Measurements from ENCODE around the gene CHST11. TPM values are rescaled to one million over a fixed set of nuclear protein-coding genes. Genes with fewer than 3 reads are reported as not detected.

CHST11 gene
- total and polyA plus RNA-seq, 2 donors: 4.7 to 10.0 TPM

- DNase-seq (ENCODE audit: extremely low spot score): no peak
- H3K27ac ChIP-seq (ENCODE audit: low read depth): no peak overlapping the region
- 94% methylated on average over 4 of the region's 4 CpGs for WGBS
Observed at GRCh38 chr12:104585448-104586055, 128.8 kb downstream of the CHST11 start.

GRCh38 chr12:104586351-104586919 lies 129.7 kb downstream of the CHST11 start:
- no peaks in the 10 kb centered on the region for H3K4me1 ChIP-seq (ENCODE audit: insufficient read depth)
- 68% methylated on average over 7 of the region's 7 CpGs for WGBS

More at GRCh38 chr12:104585448-104586055, 128.8 kb downstream of the CHST11 start:
- Histone ChIP-seq H3K4me1 (ENCODE audit: insufficient read depth) (no peaks in the 10 kb centered on the region), H3K4me3 (ENCODE audit: low read depth, low read length) (no peak overlapping the region), H3K36me3 (ENCODE audit: insufficient read depth) (no peaks in the 10 kb centered on the region)

GRCh38 chr12:104588047-104588920 lies 131.5 kb downstream of the CHST11 start:
- no peaks in the 10 kb centered on the region for H3K4me1 ChIP-seq (ENCODE audit: insufficient read depth)
- H3K36me3 ChIP-seq (ENCODE audit: insufficient read depth): no peaks in the 10 kb centered on the region
- 88% methylated on average over 11 of the region's 11 CpGs for WGBS
- no peak for DNase-seq (ENCODE audit: extremely low spot score)
- no peak overlapping the region for H3K27ac ChIP-seq (ENCODE audit: low read depth)
- H3K4me3 ChIP-seq (ENCODE audit: low read depth, low read length): no peak overlapping the region

More at GRCh38 chr12:104586351-104586919, 129.7 kb downstream of the CHST11 start:
- H3K27ac ChIP-seq (ENCODE audit: low read depth): no peak overlapping the region
- no peaks in the 10 kb centered on the region for H3K36me3 ChIP-seq (ENCODE audit: insufficient read depth)
- DNase-seq (ENCODE audit: extremely low spot score): no peak
- H3K4me3 ChIP-seq (ENCODE audit: low read depth, low read length): no peak overlapping the region

GRCh38 chr12:104588921-104589590 lies 132.3 kb downstream of the CHST11 start:
- no peaks in the 10 kb centered on the region for H3K4me1 ChIP-seq (ENCODE audit: insufficient read depth)
- 78% methylated on average over 5 of the region's 5 CpGs for WGBS

GRCh38 chr12:104590022-104590421 lies 133.3 kb downstream of the CHST11 start:
- WGBS: 86% methylated on average over 8 of the region's 8 CpGs
- no peak overlapping the region for H3K27ac ChIP-seq (ENCODE audit: low read depth)
- no peak overlapping the region for H3K4me3 ChIP-seq (ENCODE audit: low read depth, low read length)
- no peak for DNase-seq (ENCODE audit: extremely low spot score)
- H3K36me3 ChIP-seq (ENCODE audit: insufficient read depth): no peaks in the 10 kb centered on the region
- no peaks in the 10 kb centered on the region for H3K4me1 ChIP-seq (ENCODE audit: insufficient read depth)

More at GRCh38 chr12:104588921-104589590, 132.3 kb downstream of the CHST11 start:
- no peak for DNase-seq (ENCODE audit: extremely low spot score)
- H3K36me3 ChIP-seq (ENCODE audit: insufficient read depth): no peaks in the 10 kb centered on the region
- no peak overlapping the region for H3K27ac ChIP-seq (ENCODE audit: low read depth)
- H3K4me3 ChIP-seq (ENCODE audit: low read depth, low read length): no peak overlapping the region

GRCh38 chr12:104591257-104591885 lies 134.6 kb downstream of the CHST11 start:
- H3K36me3 ChIP-seq (ENCODE audit: insufficient read depth): no peaks in the 10 kb centered on the region
- 73% methylated on average over 7 of the region's 7 CpGs for WGBS

DNA sequence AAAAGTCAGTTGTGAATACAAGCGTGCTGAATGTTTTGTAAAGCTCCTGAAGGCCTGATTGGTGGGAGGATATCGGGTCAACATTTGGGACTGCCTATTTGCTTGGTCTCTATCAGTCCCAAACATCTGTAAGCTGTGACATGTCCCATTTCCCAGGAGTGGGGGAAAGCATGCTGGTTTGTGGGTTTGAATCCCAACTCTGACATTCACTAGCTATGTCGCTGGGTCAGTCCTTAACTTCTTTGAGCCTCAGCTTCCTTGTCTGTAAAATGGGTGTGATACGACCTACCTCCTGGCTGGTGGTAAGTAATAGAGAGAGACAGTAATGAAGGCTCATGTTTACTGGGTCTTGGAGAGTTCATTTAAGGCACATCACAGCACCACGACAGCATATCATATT lies 136.7 kb downstream of the CHST11 start:
- Histone ChIP-seq H3K27ac (ENCODE audit: low read depth) (no peak overlapping the region), H3K4me1 (ENCODE audit: insufficient read depth) (no peaks in the 10 kb centered on the region), H3K4me3 (ENCODE audit: low read depth, low read length) (no peak overlapping the region), H3K36me3 (ENCODE audit: insufficient read depth) (no peaks in the 10 kb centered on the region)
- DNase-seq (ENCODE audit: extremely low spot score): no peak
- 82% methylated on average over 5 of the region's 5 CpGs for WGBS

More at GRCh38 chr12:104591257-104591885, 134.6 kb downstream of the CHST11 start:
- Histone ChIP-seq H3K27ac (ENCODE audit: low read depth) (no peak overlapping the region), H3K4me3 (ENCODE audit: low read depth, low read length) (no peak overlapping the region), H3K4me1 (ENCODE audit: insufficient read depth) (no peaks in the 10 kb centered on the region)
- no peak for DNase-seq (ENCODE audit: extremely low spot score)

DNA sequence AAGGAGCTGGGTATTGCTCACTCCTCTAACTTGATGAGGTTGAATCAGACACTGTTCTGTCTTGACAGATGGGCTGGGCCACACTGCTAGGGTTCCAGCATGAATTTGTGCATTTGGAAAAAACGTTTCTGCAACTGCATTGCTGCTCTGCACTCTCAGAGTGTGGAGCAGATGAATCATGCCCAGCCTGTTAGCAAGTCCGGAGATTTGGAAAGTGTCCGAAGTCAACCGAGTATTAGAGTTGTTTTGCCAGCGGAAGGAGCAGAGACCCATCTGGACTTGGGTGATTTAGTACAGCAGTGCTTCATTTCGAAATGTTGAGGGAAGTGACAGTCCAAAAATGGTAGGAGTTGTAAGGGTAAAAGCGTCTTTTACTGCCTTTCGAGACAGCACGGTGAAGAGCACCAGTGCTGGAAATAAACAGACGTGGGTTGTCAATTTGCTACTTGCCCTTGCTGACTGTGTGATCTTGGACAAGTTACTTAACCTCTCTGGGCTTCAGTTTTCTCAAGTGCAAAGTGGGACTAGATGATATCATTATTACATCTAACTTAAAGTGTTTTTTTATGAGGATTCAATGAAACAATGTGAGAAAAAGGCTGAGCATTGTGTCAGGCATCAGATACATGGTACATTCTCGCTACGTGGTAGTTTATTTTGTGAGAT lies 139.5 kb downstream of the CHST11 start:
- no peak for DNase-seq (ENCODE audit: extremely low spot score)
- H3K4me3 ChIP-seq (ENCODE audit: low read depth, low read length): no peak overlapping the region
- no peaks in the 10 kb centered on the region for H3K36me3 ChIP-seq (ENCODE audit: insufficient read depth)
- no peaks in the 10 kb centered on the region for H3K4me1 ChIP-seq (ENCODE audit: insufficient read depth)
- H3K27ac ChIP-seq (ENCODE audit: low read depth): no peak overlapping the region
- WGBS: 37% methylated on average over 12 of the region's 12 CpGs

GRCh38 chr12:104596898-104597843 lies 140.4 kb downstream of the CHST11 start:
- H3K27ac ChIP-seq (ENCODE audit: low read depth): no peak overlapping the region
- H3K4me3 ChIP-seq (ENCODE audit: low read depth, low read length): no peak overlapping the region
- 78% methylated on average over 15 of the region's 15 CpGs for WGBS

DNA sequence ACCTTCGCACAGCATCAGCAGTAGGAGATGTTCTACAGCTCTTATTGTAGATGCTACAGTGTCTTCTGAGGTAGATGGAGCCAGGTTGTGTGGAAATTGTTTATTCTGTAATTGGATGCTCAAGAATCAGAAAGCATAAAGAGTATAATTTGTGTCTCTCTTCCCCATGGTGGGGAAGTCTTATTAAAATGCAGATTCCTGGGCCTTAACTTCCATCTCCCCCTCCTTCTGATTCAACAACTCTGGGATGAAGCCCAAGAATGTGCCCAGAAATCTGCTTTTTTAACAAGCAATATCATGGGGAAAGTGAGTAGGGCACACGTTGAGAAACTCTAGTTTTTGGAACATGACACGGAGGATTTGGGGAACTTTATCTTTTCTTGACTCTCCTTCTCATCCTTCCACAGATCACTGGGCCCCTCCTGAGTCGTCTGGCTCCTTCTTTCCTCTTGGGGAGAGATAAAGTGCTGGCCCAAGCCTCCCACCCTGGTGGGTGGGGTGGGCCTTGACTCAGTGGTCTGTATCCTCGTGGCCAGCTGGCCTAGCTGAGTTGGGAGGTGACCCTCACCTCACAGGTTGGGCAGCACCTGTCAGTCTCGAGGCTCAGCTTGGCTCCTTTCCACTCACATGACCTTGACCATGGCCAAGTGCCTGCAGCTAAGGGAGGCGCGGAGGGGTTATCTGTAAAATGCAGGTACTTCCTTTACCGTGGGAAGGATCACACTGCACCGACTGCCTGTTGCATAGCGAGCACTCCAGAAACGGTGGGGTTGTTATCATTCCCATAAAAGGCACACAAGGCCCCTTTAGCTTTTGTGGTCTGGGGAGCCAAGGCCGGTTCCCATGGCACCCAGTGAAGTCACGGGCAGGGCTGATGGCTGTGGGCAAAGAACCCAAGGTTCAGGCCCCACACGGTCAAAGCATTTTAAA lies 141.9 kb downstream of the CHST11 start:
- Histone ChIP-seq H3K4me3 (ENCODE audit: low read depth, low read length) (no peak overlapping the region), H3K36me3 (ENCODE audit: insufficient read depth) (no peaks in the 10 kb centered on the region), H3K27ac (ENCODE audit: low read depth) (no peak overlapping the region), H3K4me1 (ENCODE audit: insufficient read depth) (no peaks in the 10 kb centered on the region)
- no peak for DNase-seq (ENCODE audit: extremely low spot score)
- 84% methylated on average over 15 of the region's 15 CpGs for WGBS

More at GRCh38 chr12:104596898-104597843, 140.4 kb downstream of the CHST11 start:
- Histone ChIP-seq H3K4me1 (ENCODE audit: insufficient read depth) (no peaks in the 10 kb centered on the region), H3K36me3 (ENCODE audit: insufficient read depth) (no peaks in the 10 kb centered on the region)
- DNase-seq (ENCODE audit: extremely low spot score): no peak
